AG08395 (cell line): ENCODE data around the gene PATJ.
"Not testable (repeated sequence)": the region's sequence is repeated elsewhere in the genome, so short reads cannot be mapped to it uniquely, and the experiment has no call there.

Experiments used
- DNase-seq: peaks from one replicate; pipeline ENCODE4 v3.0.0; 2012; ENCODE audit warnings: mixed read lengths, low spot score

PATJ gene

GRCh38 chr1:61888808-61889207, 146.5 kb downstream of the PATJ start:
- no peak for DNase-seq

GRCh38 chr1:61890435-61890834, 148.2 kb downstream of the PATJ start:
- DNase-seq = not testable (repeated sequence)

- no peak for DNase-seq
These were observed 150.7 kb downstream of the PATJ start for GRCh38 chr1:61892977-61893376.

GRCh38 chr1:61894296-61894695, 152.0 kb downstream of the PATJ start:
- not testable (repeated sequence) for DNase-seq

GRCh38 chr1:61895175-61895574, 152.9 kb downstream of the PATJ start:
- DNase-seq = no peak

GRCh38 chr1:61898658-61899057, 156.4 kb downstream of the PATJ start:
- DNase-seq = no peak

- no peak for DNase-seq
These were observed 162.1 kb downstream of the PATJ start for GRCh38 chr1:61904354-61904753.

- DNase-seq = no peak
These were observed 164.8 kb downstream of the PATJ start for GRCh38 chr1:61907102-61907501.

GRCh38 chr1:61910035-61910434, 167.8 kb downstream of the PATJ start:
- DNase-seq = no peak

GRCh38 chr1:61914823-61915482, 172.7 kb downstream of the PATJ start:
- no peak for DNase-seq

GRCh38 chr1:61921435-61921834, 179.2 kb downstream of the PATJ start:
- no peak for DNase-seq

GRCh38 chr1:61922950-61923480, 180.7 kb downstream of the PATJ start:
- no peak for DNase-seq

GRCh38 chr1:61925591-61926298, 183.5 kb downstream of the PATJ start:
- no peak for DNase-seq

GRCh38 chr1:61926597-61926996, 184.3 kb downstream of the PATJ start:
- no peak for DNase-seq

GRCh38 chr1:61930116-61930645, 187.9 kb downstream of the PATJ start:
- DNase-seq = no peak

- DNase-seq = no peak
These were observed 189.5 kb downstream of the PATJ start for GRCh38 chr1:61931587-61932279.

- no peak for DNase-seq
These were observed 193.2 kb downstream of the PATJ start for GRCh38 chr1:61935516-61935915.

GRCh38 chr1:61936839-61937238, 194.6 kb downstream of the PATJ start:
- no peak for DNase-seq

GRCh38 chr1:61941794-61942193, 199.5 kb downstream of the PATJ start:
- DNase-seq = no peak

GRCh38 chr1:61942856-61943255, 200.6 kb downstream of the PATJ start:
- no peak for DNase-seq

- DNase-seq = not testable (repeated sequence)
These were observed 206.4 kb downstream of the PATJ start for GRCh38 chr1:61948685-61949084.

- no peak for DNase-seq
These were observed 208.1 kb downstream of the PATJ start for GRCh38 chr1:61950418-61950817.
